Measurements from ENCODE around the gene CRACDL. TPM values are rescaled to one million over a fixed set of nuclear protein-coding genes. Genes with fewer than 3 reads are reported as not detected.

Gene CRACDL
- total RNA-seq, 1 experiment from 2014 or later, result 2.4 TPM

DNA sequence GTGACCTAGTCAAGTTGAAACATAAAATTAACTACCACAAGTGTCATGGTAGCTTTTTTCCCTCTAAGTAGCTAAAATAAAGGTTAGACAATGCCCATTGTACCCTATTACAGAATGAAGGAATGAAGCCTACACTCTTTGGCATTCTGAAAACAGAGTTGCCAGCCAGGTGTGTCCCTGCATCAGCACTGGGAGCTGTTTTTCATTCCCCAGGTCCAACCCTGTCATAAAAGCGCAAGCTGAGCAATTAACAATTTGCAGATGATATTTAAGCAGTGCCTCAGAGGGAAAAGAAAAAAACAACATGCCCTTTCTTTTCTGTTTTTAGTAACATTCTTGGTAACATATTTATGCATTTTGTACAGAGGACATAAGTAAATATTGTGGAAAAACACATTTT lies 158.3 kb downstream of the CRACDL start:
- Histone ChIP-seq H3K27me3 (ENCODE audit: control insufficient read depth, insufficient read depth, low read length) (no peaks in the 10 kb centered on the region), H3K9me3 (ENCODE audit: control insufficient read depth, insufficient read depth, low read depth, low read length) (peaks cover 12% of the 10 kb centered on the region; the same call in 1 of the 2 replicates), H3K4me1 (ENCODE audit: control insufficient read depth, insufficient read depth, low read length) (no peaks in the 10 kb centered on the region), H3K27ac (ENCODE audit: low read length) (no peak overlapping the region), H3K4me3 (ENCODE audit: low read depth in 2 of 2, low read length in 2 of 2) (no peak overlapping the region), H3K36me3 (ENCODE audit: control insufficient read depth, insufficient read depth, low read length) (no peaks in the 10 kb centered on the region)
- intact Hi-C loops (cut with micrococcal nuclease; ENCODE audit: unreplicated experiment) (no loop called here), in situ Hi-C loops (cut with HindIII; ENCODE audit: low pct_unique_long_range_greater_than_20kb, low sequenced_read_pairs) (no loop called here)
- DNase-seq (ENCODE audit: low read depth, low spot score) (no peak), ATAC-seq (no peak)
- TF ChIP-seq, protein P1, sequence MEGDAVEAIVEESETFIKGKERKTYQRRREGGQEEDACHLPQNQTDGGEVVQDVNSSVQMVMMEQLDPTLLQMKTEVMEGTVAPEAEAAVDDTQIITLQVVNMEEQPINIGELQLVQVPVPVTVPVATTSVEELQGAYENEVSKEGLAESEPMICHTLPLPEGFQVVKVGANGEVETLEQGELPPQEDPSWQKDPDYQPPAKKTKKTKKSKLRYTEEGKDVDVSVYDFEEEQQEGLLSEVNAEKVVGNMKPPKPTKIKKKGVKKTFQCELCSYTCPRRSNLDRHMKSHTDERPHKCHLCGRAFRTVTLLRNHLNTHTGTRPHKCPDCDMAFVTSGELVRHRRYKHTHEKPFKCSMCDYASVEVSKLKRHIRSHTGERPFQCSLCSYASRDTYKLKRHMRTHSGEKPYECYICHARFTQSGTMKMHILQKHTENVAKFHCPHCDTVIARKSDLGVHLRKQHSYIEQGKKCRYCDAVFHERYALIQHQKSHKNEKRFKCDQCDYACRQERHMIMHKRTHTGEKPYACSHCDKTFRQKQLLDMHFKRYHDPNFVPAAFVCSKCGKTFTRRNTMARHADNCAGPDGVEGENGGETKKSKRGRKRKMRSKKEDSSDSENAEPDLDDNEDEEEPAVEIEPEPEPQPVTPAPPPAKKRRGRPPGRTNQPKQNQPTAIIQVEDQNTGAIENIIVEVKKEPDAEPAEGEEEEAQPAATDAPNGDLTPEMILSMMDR (IDR thresholded peaks at IDR 0.05), result no peak
- no peak for TF ChIP-seq TCF7L2 (IDR thresholded peaks at IDR 0.05; ENCODE audit: low read depth, low read length)
- TF ChIP-seq POLR2AphosphoS5 (IDR thresholded peaks at IDR 0.05; ENCODE audit: low read depth, low read length), result no peak
- TF ChIP-seq, protein P2, sequence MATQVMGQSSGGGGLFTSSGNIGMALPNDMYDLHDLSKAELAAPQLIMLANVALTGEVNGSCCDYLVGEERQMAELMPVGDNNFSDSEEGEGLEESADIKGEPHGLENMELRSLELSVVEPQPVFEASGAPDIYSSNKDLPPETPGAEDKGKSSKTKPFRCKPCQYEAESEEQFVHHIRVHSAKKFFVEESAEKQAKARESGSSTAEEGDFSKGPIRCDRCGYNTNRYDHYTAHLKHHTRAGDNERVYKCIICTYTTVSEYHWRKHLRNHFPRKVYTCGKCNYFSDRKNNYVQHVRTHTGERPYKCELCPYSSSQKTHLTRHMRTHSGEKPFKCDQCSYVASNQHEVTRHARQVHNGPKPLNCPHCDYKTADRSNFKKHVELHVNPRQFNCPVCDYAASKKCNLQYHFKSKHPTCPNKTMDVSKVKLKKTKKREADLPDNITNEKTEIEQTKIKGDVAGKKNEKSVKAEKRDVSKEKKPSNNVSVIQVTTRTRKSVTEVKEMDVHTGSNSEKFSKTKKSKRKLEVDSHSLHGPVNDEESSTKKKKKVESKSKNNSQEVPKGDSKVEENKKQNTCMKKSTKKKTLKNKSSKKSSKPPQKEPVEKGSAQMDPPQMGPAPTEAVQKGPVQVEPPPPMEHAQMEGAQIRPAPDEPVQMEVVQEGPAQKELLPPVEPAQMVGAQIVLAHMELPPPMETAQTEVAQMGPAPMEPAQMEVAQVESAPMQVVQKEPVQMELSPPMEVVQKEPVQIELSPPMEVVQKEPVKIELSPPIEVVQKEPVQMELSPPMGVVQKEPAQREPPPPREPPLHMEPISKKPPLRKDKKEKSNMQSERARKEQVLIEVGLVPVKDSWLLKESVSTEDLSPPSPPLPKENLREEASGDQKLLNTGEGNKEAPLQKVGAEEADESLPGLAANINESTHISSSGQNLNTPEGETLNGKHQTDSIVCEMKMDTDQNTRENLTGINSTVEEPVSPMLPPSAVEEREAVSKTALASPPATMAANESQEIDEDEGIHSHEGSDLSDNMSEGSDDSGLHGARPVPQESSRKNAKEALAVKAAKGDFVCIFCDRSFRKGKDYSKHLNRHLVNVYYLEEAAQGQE (IDR thresholded peaks at IDR 0.05; ENCODE audit: insufficient read depth in 1 of 2, low read depth in 2 of 2, low read length in 1 of 2), result no peak
- TF ChIP-seq SIN3A (IDR thresholded peaks at IDR 0.05; ENCODE audit: borderline replicate concordance, insufficient read depth, low read depth, low read length), result no peak
- BruUV-seq (replicated peaks), result no TSS peak
- ChIA-PET CTCF (interaction anchor here (0.6 kb wide), 1 partner anchor 190 kb away, joined by 3 read pairs; no protein-coding TSS in a partner anchor), POLR2A (no interaction called here)

DNA sequence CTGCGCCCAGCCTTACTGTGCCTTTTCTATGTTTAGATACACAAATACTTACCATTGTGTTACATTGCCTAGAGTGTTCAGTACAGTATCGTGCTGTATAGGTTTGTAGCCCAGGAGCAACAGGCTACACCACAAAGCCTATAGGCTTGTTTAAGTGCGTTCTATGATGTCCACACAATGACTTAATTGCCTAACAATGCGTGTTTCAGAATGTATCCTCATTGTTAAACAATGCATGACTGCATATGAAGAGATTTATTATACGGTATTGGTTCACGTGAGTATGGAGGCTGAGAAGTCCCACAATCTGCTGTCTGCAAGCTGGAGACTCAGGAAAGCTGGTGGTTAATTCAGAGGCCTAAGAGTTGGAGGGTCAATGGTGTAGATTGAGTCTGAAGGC lies 158.9 kb downstream of the CRACDL start:
- intact Hi-C loops (cut with micrococcal nuclease; ENCODE audit: unreplicated experiment) (no loop called here), in situ Hi-C loops (cut with HindIII; ENCODE audit: low pct_unique_long_range_greater_than_20kb, low sequenced_read_pairs) (no loop called here)
- no peaks in the 10 kb centered on the region for H3K27me3 ChIP-seq (ENCODE audit: control insufficient read depth, insufficient read depth, low read length)
- DNase-seq (ENCODE audit: low read depth, low spot score) (no peak), ATAC-seq (no peak)
- no peak overlapping the region for H3K27ac ChIP-seq (ENCODE audit: low read length)
- no peaks in the 10 kb centered on the region for H3K36me3 ChIP-seq (ENCODE audit: control insufficient read depth, insufficient read depth, low read length)
- TF ChIP-seq, protein P2 (IDR thresholded peaks at IDR 0.05; ENCODE audit: insufficient read depth in 1 of 2, low read depth in 2 of 2, low read length in 1 of 2), result no peak
- TF ChIP-seq SIN3A (IDR thresholded peaks at IDR 0.05; ENCODE audit: borderline replicate concordance, insufficient read depth, low read depth, low read length) (no peak), TCF7L2 (IDR thresholded peaks at IDR 0.05; ENCODE audit: low read depth, low read length) (no peak), POLR2AphosphoS5 (IDR thresholded peaks at IDR 0.05; ENCODE audit: low read depth, low read length) (no peak)
- TF ChIP-seq, protein P1 (IDR thresholded peaks at IDR 0.05), result no peak
- peaks cover 6% of the 10 kb centered on the region; the same call in 1 of the 2 replicates for H3K9me3 ChIP-seq (ENCODE audit: control insufficient read depth, insufficient read depth, low read depth, low read length)
- no peaks in the 10 kb centered on the region; the same call in 1 of the 2 replicates for H3K4me1 ChIP-seq (ENCODE audit: control insufficient read depth, insufficient read depth, low read length)
- CTCF ChIA-PET, result no interaction called here
- H3K4me3 ChIP-seq (ENCODE audit: low read depth in 2 of 2, low read length in 2 of 2), result no peak overlapping the region
- POLR2A ChIA-PET, result no interaction called here
- no TSS peak for BruUV-seq (replicated peaks)

Measured in Panc1 (cell line).